Left kidney (tissue), 2 donors: ENCODE results near the gene TNFRSF1B. TPM values are rescaled to one million over a fixed set of nuclear protein-coding genes. Genes with fewer than 3 reads are reported as not detected.
A peak's percentile ranks its signal among the peaks of the same experiment; 100 is the strongest.
"Not testable (repeated sequence)": the region's sequence is repeated elsewhere in the genome, so short reads cannot be mapped to it uniquely, and the experiment has no call there.

Source experiments
- DNase-seq: peaks from one replicate; pipeline ENCODE4 v3.0.0-alpha.2; 2013
- polyA plus RNA-seq: library from polyadenylated mRNA; unstranded; fragments of 120-200 nt; gene quantifications from one replicate; pipeline ENCODE4 v1.2.1, GENCODE V29; 2013; ENCODE audit not compliant: insufficient read length

The TNFRSF1B gene
- polyA plus RNA-seq, 1 donor: 4.4 TPM

DNA sequence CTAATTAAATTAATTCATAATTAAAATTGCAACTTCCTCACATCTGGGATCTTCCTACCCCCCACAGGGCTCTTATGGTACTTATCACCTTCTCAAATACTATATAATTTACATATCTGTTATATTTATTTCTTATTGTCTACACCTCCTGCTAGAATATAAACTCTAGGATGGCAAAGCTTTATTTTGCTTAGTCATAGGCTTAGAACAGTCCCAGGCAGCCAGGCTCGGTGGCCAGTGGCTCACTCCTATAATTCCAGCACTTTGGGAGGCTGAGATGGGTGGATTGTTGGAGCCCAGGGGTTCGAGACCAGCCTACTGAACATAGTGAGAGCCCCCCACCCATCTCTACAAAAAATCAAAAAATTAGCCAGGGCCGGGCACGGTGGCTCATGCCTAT, 53.0 kb downstream of the TNFRSF1B start:
- no peak for DNase-seq

DNA sequence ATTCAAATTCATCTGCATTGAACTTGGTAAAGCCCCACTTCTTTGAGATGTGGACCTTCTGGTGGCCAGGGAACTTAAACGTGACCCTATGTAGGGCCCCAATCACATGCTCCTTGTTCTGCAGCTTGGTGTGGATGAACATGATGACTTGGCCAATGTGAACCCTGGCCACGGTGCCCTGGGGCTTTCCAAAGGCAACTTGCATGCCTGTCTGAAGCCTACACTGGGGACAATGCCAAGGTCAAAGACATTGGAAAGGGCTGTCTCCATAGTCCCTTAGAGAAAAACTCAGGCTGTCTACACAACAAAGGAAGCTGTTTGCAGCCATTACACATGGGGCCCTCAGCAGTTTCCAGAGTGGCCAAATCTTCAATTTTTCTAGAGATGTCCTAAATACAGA, 54.1 kb downstream of the TNFRSF1B start:
- no peak for DNase-seq

DNA sequence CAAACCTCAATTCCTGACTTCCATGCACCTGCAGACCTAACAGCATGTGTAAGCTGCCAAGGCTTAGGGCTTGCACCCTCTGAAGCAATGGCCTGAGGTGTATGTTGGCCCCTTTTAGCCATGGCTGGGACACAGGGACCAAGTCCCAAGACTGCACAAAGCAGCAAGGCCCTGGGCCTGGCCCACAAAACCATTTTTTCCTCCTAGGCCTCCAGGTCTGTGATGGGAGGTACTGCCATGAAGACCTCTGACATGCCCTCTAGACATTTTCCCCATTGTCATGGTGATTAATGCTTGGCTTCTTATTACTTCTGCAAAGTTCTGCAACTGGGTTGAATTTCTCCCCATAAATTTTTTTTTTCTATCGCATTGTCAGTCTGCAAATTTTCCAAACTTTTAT, 55.9 kb downstream of the TNFRSF1B start:
- not testable (repeated sequence) for DNase-seq

DNA sequence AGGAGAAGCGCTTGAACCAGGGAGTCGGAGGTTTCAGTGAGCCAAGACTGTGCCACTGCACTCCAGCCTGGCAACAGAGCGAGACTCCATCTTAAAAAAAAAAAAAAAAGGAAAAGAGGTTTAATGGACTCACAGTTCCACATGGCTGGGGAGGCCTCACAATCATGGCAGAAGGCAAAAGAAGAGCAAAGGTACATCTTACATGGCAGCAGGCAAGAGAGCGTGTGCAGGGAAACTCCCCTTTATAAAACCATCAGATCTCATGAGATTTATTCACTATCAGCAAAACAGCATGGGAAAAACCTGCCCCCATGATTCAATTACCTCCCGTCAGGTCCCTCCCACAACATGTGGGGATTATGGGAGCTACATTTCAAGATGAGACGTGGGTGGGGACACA, 57.3 kb downstream of the TNFRSF1B start:
- not testable (repeated sequence) for DNase-seq

DNA sequence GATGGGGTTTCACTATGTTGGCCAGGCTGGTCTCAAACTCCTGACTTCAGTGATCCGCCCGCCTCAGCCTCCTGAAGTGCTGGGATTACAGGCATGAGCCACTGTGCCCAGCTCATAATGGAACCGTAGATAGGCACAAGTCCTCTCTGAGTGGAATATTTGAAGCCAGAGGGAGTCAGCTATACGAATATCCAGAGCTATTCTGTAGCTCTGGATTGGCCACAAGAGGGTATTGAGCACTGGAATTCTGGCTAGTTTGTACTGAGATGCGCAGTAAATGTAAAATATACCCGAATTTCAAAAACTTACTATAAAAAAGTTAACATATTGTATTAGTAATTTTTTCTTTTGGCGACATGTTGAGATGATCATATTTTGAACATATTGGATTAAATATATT, 62.2 kb downstream of the TNFRSF1B start:
- no peak for DNase-seq

DNA sequence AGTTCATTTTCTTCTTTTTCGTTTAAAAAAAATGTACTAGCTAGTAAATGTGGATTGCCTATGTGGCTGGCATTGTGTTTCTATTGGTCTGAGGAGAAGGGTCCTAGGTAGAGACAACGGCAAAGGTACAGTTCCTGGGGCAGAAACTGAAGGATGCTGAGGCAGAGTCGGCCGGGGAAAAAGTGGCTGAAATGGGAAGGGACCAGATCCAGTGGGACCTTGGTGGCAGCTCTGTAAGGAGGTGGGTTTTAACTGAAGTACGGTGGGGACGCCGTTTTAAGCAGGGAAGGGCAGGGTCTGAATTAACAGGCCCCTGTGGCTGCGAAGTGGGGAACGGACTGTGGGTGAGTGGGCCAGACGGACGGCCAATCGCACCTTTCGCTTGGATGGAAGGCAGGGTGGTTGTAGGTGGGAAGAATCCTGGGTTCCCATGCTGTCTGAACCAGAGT, 62.6 kb downstream of the TNFRSF1B start:
- DNase-seq: no peak

DNA sequence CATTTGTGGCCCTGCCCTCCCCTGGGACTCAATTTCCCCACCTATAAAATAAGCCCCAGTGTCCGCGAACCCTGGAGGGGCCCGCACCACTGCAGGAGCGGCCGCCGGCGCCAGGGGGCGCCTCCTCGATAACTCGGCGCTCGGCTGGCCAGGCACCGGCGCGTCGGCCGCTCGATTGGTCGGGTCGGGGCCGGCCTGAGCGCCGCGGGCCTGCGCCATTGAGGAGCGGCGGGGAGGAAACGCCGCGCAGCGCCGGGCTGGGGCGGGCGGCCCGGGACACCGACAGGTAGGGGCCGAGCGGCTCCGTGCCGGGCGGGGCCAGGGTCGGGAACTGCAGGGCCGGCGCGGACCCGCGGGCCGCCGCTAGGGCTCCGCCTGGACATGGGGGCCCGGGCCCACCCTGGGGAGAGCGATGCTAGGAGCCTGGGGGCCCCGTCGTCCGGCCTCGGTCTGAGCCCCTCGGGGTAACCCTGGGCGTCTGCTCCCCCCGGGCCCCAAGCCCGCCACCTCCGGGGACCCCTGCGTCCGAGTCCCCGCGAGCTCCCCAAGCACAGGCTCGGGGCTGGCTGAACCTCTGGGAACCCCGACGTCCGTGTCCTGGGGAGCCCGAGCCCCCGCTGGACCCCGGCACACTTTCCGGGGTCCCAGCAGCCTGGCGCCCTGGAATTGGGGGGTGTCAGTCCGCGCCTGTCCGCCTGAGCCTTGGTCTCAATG, 63.2 kb downstream of the TNFRSF1B start, which contains the start of gene VPS13D:
Gene VPS13D (plus strand): TSS at position 196 of the 714 bp plus-strand sequence. CDS start 4,237 bp downstream, outside the sequence.
- peak; percentile 78 for DNase-seq

DNA sequence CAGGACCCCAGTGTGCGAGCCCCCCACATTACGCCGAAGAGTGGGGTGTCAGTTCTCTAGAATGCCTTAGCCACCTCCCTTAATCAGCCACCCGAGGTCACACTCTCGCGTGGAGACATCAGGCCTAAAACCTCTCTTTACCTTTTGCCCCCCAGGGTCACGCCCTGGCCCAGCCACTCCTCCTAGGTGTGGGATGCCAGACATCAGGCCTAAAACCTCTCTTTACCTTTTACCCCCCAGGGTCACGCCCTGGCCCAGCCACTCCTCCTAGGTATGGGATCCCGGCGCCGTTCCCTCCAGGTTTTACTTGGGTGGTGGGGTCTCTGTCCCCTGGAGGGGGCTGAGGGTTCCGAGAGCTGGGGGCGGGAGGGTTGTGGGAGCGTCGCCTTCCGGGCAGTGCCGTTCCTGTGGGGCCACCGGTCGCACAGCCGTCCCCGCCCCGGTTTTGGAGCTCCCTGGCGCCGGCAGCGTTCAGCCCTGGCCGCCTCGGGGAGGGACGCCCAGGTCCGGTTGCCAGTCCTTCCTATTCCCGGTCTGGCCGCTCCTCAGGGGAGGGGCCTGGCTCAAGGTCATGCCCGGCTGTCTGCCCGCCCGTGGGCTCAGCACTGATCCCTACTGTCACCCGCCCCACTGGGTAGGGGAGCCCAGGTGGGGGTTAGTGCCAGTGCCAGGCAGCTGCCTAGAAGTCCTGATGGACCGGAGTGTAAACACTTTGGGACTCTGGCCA, 63.9 kb downstream of the TNFRSF1B start:
- DNase-seq: no peak

DNA sequence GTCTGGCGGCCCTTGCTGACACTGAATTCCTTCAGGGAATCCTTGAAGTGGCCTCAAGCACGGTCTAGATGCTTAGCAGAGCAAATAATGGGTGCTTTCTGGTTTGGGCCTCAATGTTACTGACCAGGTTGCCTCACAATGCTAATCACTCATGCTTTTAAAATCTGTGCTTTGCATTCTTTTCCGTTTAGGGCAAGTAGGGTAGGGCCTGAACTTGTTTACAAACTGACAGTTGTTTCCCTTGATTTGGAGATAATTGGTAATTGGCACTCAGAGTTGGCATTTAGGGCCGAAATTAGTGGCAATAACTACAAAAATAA, 64.4 kb downstream of the TNFRSF1B start:
- no peak for DNase-seq

DNA sequence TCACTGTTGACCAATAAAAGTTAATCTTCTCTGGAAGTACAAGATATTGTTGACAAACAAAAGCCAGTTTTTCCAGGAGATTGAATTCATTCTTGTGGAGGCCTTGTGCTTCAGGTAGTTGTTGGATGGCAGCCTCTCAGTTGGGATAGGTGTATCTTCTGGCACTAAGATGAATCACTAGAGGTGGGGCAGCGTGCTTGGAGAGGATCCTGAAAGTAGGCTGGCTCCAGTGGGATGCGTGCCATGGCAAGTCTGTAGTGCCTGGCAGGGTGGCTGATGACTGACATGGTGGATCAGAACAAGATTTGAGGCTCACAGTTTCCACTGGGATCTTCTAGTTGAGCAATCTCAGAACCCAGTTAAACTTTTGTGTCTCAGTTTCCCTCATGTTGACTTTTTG, 65.4 kb downstream of the TNFRSF1B start:
- DNase-seq: no peak

DNA sequence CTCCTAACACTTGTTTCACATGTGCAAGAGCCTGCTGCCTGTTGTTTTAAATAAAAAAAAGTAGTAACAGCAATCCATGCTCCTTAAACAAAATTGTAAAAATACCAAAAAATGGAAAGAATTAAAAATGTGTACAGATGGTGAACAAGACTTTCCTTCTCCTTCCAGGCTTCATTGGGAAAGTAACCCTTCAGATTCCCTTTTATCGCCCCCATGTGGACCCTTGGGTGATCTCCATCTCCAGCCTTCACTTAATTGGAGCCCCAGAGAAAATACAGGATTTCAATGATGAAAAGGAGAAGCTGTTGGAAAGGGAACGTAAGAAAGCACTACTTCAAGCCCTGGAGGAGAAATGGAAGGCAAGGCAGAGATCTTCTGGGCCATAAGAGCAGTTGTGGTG, 77.3 kb downstream of the TNFRSF1B start:
- no peak for DNase-seq

DNA sequence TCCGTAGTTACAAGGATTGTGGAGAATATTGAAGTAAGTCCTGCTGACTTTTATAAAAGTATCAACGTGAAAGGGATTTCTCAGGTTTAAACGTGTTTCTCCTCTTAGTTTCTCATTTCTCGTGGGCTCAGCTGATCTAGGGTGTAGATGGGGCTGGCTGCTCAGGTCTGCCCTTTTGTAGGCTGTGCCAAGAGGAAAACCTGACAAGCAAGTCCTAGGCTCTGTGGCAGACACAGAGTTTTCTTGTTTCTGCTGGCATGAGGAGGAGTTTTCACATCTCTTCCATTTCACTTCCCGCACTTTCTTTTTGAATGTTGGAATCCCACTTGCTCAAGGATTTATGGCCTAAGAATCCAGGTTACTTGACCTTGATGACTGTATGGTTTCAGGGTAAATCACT, 77.8 kb downstream of the TNFRSF1B start:
- DNase-seq: no peak

DNA sequence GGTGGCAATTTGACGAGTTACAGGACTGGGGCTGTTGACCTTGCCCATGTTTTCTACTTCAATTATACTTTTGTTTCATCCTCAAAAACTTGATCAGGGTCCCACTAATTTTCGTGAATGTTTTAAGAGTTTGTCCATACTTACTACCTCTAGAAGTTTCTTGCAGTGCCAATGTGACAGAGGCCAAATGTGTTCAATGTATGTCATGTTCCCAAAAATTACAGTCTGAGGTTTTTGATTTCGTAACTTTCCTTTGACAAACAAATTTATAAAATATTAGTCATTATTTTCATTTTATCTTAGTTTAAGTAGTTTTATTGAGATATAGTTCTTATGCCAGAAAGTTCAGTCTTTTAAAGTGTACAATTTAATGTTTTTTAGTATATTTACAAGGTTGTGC, 78.3 kb downstream of the TNFRSF1B start:
- no peak for DNase-seq

DNA sequence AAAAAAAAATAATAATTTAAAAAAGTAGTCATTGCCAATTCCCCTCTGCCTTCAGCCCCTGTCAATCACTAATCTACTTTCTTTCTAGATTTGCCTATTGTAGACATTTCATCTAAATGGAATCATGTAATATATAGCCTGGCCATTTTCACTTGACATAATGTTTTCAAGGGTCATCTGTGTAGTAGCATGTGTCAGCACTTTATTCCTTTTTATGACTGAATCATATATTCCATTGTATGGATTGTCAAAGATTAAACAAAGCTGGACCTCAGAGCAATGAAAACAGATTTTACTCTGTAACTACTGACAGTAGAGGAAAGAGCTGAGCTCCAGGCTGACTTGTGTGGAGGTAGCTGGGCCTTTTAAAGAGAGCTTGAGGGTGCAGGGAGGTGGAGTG, 78.9 kb downstream of the TNFRSF1B start:
- DNase-seq: no peak

DNA sequence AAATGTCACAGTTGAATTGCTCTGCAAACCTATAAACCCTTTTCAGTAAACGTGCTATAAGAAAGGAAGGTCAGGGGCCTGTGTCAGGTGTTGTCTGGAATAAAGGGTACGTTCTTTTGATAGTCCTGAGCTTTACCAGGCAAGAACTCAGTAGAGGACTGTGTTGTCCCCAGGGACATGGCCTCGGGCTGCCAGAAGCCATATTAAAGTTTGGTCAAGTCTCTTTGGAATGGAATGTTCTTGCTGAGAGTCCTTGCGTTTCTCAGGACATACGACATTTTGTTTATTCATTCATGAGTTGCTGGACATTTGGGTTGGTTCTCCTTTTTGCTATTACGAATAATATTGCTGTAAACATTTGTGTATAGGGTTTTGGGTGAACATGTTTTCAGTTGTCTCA, 79.8 kb downstream of the TNFRSF1B start:
- DNase-seq: no peak

DNA sequence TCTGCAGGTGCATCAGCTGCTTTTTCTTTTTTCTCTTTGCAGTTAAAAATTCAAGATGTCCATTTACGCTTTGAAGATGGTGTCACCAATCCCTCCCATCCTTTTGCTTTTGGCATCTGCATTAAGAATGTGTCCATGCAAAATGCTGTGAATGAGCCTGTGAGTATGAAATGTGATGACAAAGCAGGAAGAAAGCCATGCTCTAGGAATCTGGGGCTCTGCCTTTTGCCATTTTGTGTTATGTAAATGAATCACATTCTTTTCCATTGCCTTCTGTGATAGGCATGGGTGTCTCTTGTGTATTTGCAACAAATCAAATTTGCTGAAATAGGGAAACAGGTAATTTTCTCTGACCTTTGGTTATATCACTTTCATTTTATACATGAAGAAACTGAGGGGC, 82.4 kb downstream of the TNFRSF1B start:
- DNase-seq: no peak

DNA sequence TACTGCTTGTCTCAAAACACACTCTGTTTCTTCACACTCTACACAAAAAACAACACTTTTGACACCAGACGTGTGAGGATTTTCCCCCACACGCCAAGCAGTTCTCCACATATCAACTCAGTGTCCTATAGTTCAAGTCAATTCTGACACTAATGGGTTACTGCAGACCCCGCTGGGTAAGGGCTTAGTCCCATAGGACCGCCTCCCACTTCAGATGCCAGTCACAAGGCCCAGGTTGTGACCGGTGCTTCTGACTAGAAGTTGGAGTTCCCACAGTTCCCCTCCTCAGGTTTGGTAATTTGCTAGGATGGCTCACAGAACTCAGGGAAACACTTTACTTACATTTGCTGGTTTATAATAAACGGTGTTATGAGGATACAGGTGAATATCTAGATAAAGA, 83.0 kb downstream of the TNFRSF1B start:
- no peak for DNase-seq

DNA sequence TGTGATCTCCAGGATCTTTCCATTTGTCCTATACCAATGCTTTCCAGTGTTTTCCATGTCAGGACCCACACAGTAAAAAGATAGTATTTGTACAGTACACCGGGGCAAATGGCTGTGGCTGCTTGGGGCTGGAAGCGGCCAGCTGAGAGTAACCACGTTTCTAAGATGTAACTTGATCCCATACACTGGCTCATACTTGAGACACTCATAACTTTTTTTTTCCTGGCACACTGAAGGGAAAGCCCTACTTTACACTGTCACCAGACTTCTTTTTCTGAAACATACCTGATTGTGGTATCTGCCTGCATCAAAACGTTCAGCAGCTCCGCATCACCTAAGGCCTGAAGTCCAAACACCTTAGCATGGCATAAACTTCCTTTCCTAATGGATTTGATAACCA, 84.7 kb downstream of the TNFRSF1B start:
- no peak for DNase-seq

DNA sequence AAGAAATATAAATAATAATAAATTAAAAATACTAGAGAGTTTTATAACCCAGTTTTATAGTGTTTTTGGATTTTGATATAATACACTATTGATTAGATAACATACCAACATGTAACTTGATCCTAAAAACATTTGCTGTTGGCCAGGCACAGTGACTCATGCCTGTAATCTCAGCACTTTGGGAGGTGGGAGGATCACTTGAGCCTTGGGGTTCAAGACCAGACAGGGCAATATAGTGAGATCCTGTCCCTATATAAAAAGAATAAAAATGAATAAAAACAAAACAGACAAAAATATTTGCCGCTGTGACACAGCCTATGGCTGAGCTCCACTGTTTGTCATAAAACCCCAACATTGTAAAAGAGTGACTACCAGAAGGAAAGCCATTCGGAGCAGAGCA, 89.1 kb downstream of the TNFRSF1B start:
- no peak for DNase-seq

DNA sequence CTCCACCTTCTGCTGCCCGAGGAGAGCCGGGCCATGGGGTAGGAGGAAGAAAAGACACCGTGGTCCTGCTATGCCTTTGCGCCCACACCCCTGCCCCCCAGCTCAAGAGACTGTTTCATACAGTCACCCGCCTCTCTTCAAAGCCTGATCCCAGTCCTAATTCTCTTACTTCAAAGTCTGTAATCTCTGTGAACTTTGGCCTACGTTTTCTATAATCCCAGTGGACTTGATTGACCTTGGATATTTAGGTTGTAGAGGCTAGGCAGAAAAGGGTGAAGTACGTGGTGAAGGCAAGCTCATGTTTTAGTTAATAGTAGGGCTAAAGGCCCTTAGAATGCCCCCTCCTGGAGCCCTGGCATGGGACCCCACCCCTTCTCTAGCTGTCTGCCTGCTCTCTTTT, 91.5 kb downstream of the TNFRSF1B start:
- DNase-seq: no peak
